B cell (primary cell): ENCODE data around the gene SOX13.

Experiments
- CTCF ChIP-seq: fragments of 200-600 bp; IDR thresholded peaks from one replicate; pipeline ENCODE4 v1.8.0; 2022; ENCODE audit warnings: antibody characterized with exemption, mild to moderate bottlenecking
- EZH2 ChIP-seq: IDR thresholded peaks from 2 replicates; pipeline ENCODE4 v1.6.1; 2012; ENCODE audit warnings: borderline replicate concordance, low read depth, mild to moderate bottlenecking, moderate library complexity, low read length; ENCODE audit not compliant: insufficient read depth, poor library complexity, severe bottlenecking

GRCh38 chr1:204132718-204133117 lies 59.8 kb downstream of the SOX13 start:
- TF ChIP-seq CTCF (no peak), EZH2 (no peak)
